H1 (cell line): ENCODE measurements around the gene TPST2. TPM values are rescaled to one million over a fixed set of nuclear protein-coding genes. Genes with fewer than 3 reads are reported as not detected.

Experiments used
- CTCF ChIA-PET: fragments of 300-600 bp; sonication (Branson Sonifier 250); formaldehyde crosslinking; loops from one replicate; lab custom pipeline; 2021; ENCODE audit not compliant: partially characterized antibody; lab: Charles Lee
- POLR2A ChIA-PET: fragments of 300-600 bp; sonication (Branson Sonifier 250); formaldehyde crosslinking; loops from one replicate; lab custom pipeline; 2021; ENCODE audit warnings: inconsistent platforms; ENCODE audit not compliant: partially characterized antibody; lab: Charles Lee
- DNase-seq, 2 experiments: peaks; one replicate each; pipeline versions ENCODE4 v3.0.0 to v3.0.0-alpha.2; 2010 to 2022; ENCODE audit warnings: low spot score in 2 of 2, low read depth in 1 of 2, mixed read lengths in 1 of 2
- FAIRE-seq: peaks from 2 replicates; lab custom pipeline; 2011; peaks lifted over from hg19 to GRCh38; lab: Jason Lieb, UNC
- H2AFZ ChIP-seq: 2 replicates; pipeline ENCODE4 v1.8.1; 2012; ENCODE audit warnings: low read length, inconsistent platforms
- H2AK5ac ChIP-seq: 2 replicates; pipeline ENCODE4 v1.6.1; 2013; ENCODE audit warnings: low read depth, low read length
- H2BK120ac ChIP-seq: replicated peaks from 2 replicates; pipeline ENCODE3; 2013; ENCODE audit warnings: low read depth, low read length, inconsistent platforms
- H2BK12ac ChIP-seq: 2 replicates; pipeline ENCODE4 v1.6.1; 2013; ENCODE audit warnings: low read depth, low read length
- H2BK15ac ChIP-seq: 2 replicates; pipeline ENCODE4 v1.6.1; 2013; ENCODE audit warnings: low read length
- H2BK20ac ChIP-seq: 2 replicates; pipeline ENCODE4 v1.6.1; 2013; ENCODE audit warnings: low read length
- H2BK5ac ChIP-seq: 2 replicates; pipeline ENCODE4 v1.6.1; 2013; ENCODE audit warnings: low read depth, low read length
- H3K14ac ChIP-seq: 2 replicates; pipeline ENCODE4 v1.6.1; 2013; ENCODE audit warnings: inconsistent platforms; ENCODE audit not compliant: insufficient read length
- H3K18ac ChIP-seq: 2 replicates; pipeline ENCODE4 v1.6.1; 2013; ENCODE audit warnings: low read length; ENCODE audit errors: extremely low read depth
- H3K23ac ChIP-seq: 2 replicates; pipeline ENCODE4 v1.6.1; 2013; ENCODE audit warnings: inconsistent platforms; ENCODE audit not compliant: insufficient read length
- H3K23me2 ChIP-seq: 2 replicates; pipeline ENCODE4 v1.6.1; 2013; ENCODE audit warnings: low read depth, low read length
- H3K27ac ChIP-seq: 2 replicates; pipeline ENCODE4 v1.6.1; 2011; ENCODE audit warnings: low read depth, low read length, inconsistent platforms
- H3K27me3 ChIP-seq, 4 experiments: replicated peaks in 1 of 4; 1 replicate in 1 of 4; 2 replicates in 3 of 4; pipeline versions ENCODE4 v1.6.1 to v1.8.1; 2011 to 2013; ENCODE audit warnings: low read length in 3 of 4, mild to moderate bottlenecking in 3 of 4, inconsistent platforms in 2 of 4, mixed read lengths in 2 of 4, moderate library complexity in 1 of 4; ENCODE audit not compliant: control insufficient read depth in 3 of 4, insufficient read depth in 3 of 4; ENCODE audit errors: extremely low read depth in 1 of 4
- H3K36me3 ChIP-seq, 4 experiments: 2 replicates each; pipeline versions ENCODE4 v1.6.1 to v1.8.1; 2011 to 2013; ENCODE audit warnings: mild to moderate bottlenecking in 4 of 4, low read length in 3 of 4, moderate library complexity in 2 of 4, control low read depth in 1 of 4, inconsistent platforms in 1 of 4; ENCODE audit not compliant: insufficient read depth in 4 of 4, control insufficient read depth in 2 of 4
- H3K4ac ChIP-seq: replicated peaks from 2 replicates; pipeline ENCODE3; 2013; ENCODE audit warnings: low read length, low read depth, mixed read lengths, inconsistent platforms; ENCODE audit not compliant: insufficient read length
- H3K4me1 ChIP-seq, 4 experiments: replicated peaks in 1 of 4; 1 replicate in 1 of 4; 2 replicates in 3 of 4; pipeline versions ENCODE4 v1.6.1 to v1.8.1; 2011 to 2013; ENCODE audit warnings: low read length in 3 of 4, inconsistent platforms in 2 of 4, mixed read lengths in 1 of 4; ENCODE audit not compliant: insufficient read depth in 4 of 4, control insufficient read depth in 3 of 4
- H3K4me2 ChIP-seq, 2 experiments: 2 replicates each; pipeline versions ENCODE4 v1.6.1 to v1.8.1; 2011 to 2013; ENCODE audit warnings: low read depth in 2 of 2, low read length in 2 of 2, control low read depth in 1 of 2, inconsistent platforms in 1 of 2, mild to moderate bottlenecking in 1 of 2; ENCODE audit not compliant: insufficient read depth in 1 of 2
- H3K4me3 ChIP-seq, 4 experiments: fragments of 200-600, 300-600 bp in 1 of 4; sonication (generic), shearing (Covaris generic), sonication (Bioruptor Twin) in 1 of 4; 2 replicates each; pipeline versions ENCODE4 v1.5.1 to v1.8.1; 2011 to 2016; ENCODE audit warnings: low read length in 4 of 4, low read depth in 3 of 4, control low read depth in 2 of 4, inconsistent platforms in 2 of 4, mild to moderate bottlenecking in 2 of 4, mixed read lengths in 1 of 4, moderate library complexity in 1 of 4; ENCODE audit not compliant: insufficient read depth in 2 of 4; ENCODE audit errors: extremely low read depth in 1 of 4
- H3K56ac ChIP-seq: replicated peaks from 2 replicates; pipeline ENCODE3; 2013; ENCODE audit warnings: low read depth, mild to moderate bottlenecking, mixed read lengths, low read length, inconsistent platforms; ENCODE audit not compliant: insufficient read length
- H3K79me1 ChIP-seq: 2 replicates; pipeline ENCODE4 v1.6.1; 2013; ENCODE audit warnings: low read depth, low read length, control low read depth
- H3K79me2 ChIP-seq, 2 experiments: 2 replicates each; pipeline versions ENCODE4 v1.6.1 to v1.8.1; 2012 to 2013; ENCODE audit warnings: low read length in 2 of 2, mild to moderate bottlenecking in 2 of 2, inconsistent platforms in 1 of 2; ENCODE audit not compliant: insufficient read depth in 2 of 2, control insufficient read depth in 1 of 2
- H3K9ac ChIP-seq, 4 experiments: replicated peaks in 1 of 4; 1 replicate in 1 of 4; 2 replicates in 3 of 4; pipeline versions ENCODE4 v1.6.1 to v1.8.1; 2011 to 2013; ENCODE audit warnings: low read depth in 3 of 4, low read length in 3 of 4, control low read depth in 2 of 4, mild to moderate bottlenecking in 2 of 4, moderate library complexity in 2 of 4, inconsistent platforms in 1 of 4; ENCODE audit errors: extremely low read depth in 1 of 4
- H3K9me3 ChIP-seq, 2 experiments: 2 replicates each; pipeline versions ENCODE4 v1.6.1 to v1.8.1; 2012 to 2013; ENCODE audit warnings: mild to moderate bottlenecking in 2 of 2, moderate library complexity in 2 of 2, control low read depth in 1 of 2, inconsistent platforms in 1 of 2, low read depth in 1 of 2, low read length in 1 of 2, mixed read lengths in 1 of 2; ENCODE audit not compliant: insufficient read depth in 2 of 2
- H4K20me1 ChIP-seq, 2 experiments: replicated peaks in 1 of 2; 2 replicates each; pipeline versions ENCODE3 to v1.8.1; 2011 to 2013; ENCODE audit warnings: inconsistent platforms in 2 of 2, low read length in 2 of 2, mild to moderate bottlenecking in 1 of 2; ENCODE audit not compliant: insufficient read depth in 2 of 2, control insufficient read depth in 1 of 2
- H4K5ac ChIP-seq: 2 replicates; pipeline ENCODE4 v1.6.1; 2013; ENCODE audit warnings: low read length, low read depth, mixed read lengths, inconsistent platforms; ENCODE audit not compliant: insufficient read length
- H4K8ac ChIP-seq: 2 replicates; pipeline ENCODE4 v1.8.0; 2013; ENCODE audit warnings: mild to moderate bottlenecking, moderate library complexity, low read length, inconsistent platforms; ENCODE audit not compliant: insufficient read depth; ENCODE audit errors: extremely low read depth
- H4K91ac ChIP-seq: replicated peaks from 2 replicates; pipeline ENCODE3; 2013; ENCODE audit warnings: low read length, mixed read lengths, inconsistent platforms; ENCODE audit not compliant: insufficient read length
- CREB1 ChIP-seq: IDR thresholded peaks from 2 replicates; pipeline ENCODE4 v1.6.1; 2012; ENCODE audit warnings: inconsistent platforms
- E2F6 ChIP-seq: IDR thresholded peaks from 2 replicates; pipeline ENCODE4 v1.6.1; 2012; ENCODE audit warnings: inconsistent platforms
- WGBS, 2 experiments: shearing (Covaris generic) in 1 of 2; methylation state at CpG; one replicate each; pipeline versions ENCODE4 v1.1.6 to v1.1.7; 2013 to 2015; ENCODE audit warnings: low lambda C conversion rate in 2 of 2, mixed read lengths in 2 of 2, inconsistent platforms in 1 of 2, low coverage in 1 of 2, missing lambda C conversion rate in 1 of 2; ENCODE audit not compliant: insufficient replicate concordance in 2 of 2, insufficient coverage in 1 of 2, insufficient read length in 1 of 2; ENCODE audit errors: extremely low coverage in 1 of 2, missing lambda C conversion rate in 1 of 2; 5-methylcytosine and 5-hydroxymethylcytosine counted together
- polyA plus RNA-seq, 7 experiments: library from polyadenylated mRNA; depleted of rRNA in 3 of 7; stranded (reverse) in 5 of 7; unstranded in 2 of 7; fragments of >200 nt in 5 of 7; fragments of 200-250 nt in 2 of 7; gene quantifications; 1 replicate in 5 of 7; 2 replicates in 1 of 7; 4 replicates in 1 of 7; pipeline versions ENCODE4 v1.2.1 to v1.2.3, GENCODE V29; 2011 to 2013; ENCODE audit warnings: missing spikeins in 2 of 7, mixed read lengths in 2 of 7
- total RNA-seq: library from RNA; stranded (reverse); fragmentation: NEBNext Ultra II Directional; extraction: Animal tissue kit (Norgen Biotek cat#: 25700); gene quantifications from 2 replicates; pipeline ENCODE4 v1.2.1, GENCODE V29; 2021

The TPST2 gene
- total and polyA plus RNA-seq, 2 of the 8 experiments (the other 6 are each of a cell fraction or from before 2014, with no cell fraction given): 58.8 to 143 TPM

- peak overlapping the region in 1 of 2 experiments; percentile 89; a peak in 2 of 4 replicates for H3K4me2 ChIP-seq
- H3K27me3 ChIP-seq: peaks cover 5 to 31% (median 26%) of the 10 kb centered on the region in 4 experiments
- no peak overlapping the region for H3K56ac ChIP-seq
- H2BK12ac ChIP-seq: peak overlapping the region; percentile 56; the same call in 1 of the 2 replicates
- H4K8ac ChIP-seq: no peak overlapping the region
- TF ChIP-seq E2F6 (no peak), CREB1 (no peak)
- TF ChIP-seq, all 59 proteins: peak for 0
- Histone ChIP-seq H3K79me1 (no peaks in the 10 kb centered on the region; the same call in 1 of the 2 replicates), H3K14ac (no peak overlapping the region), H3K18ac (no peak overlapping the region), H3K4ac (no peak overlapping the region), H4K91ac (peak overlapping the region; percentile 5), H3K79me2 (no peaks in the 10 kb centered on the region), H3K9ac (no peak overlapping the region), H3K4me3 (no peak overlapping the region), H4K20me1 (no peaks in the 10 kb centered on the region), H3K9me3 (no peaks in the 10 kb centered on the region), H3K23ac (no peak overlapping the region), H3K23me2 (peaks cover 5% of the 10 kb centered on the region; the same call in 1 of the 2 replicates), H2AFZ (no peak overlapping the region), H2BK20ac (peak overlapping the region; percentile 15; the same call in 1 of the 2 replicates), H2BK5ac (peak overlapping the region; percentile 41; the same call in 1 of the 2 replicates), H3K27ac (no peak overlapping the region), H3K36me3 (no peaks in the 10 kb centered on the region), H2BK120ac (no peak overlapping the region), H2AK5ac (peak overlapping the region; percentile 7), H2BK15ac (0 out of 2 replicates have a peak overlapping the region, but pooled peaks have one; percentile 9), H4K5ac (no peak overlapping the region), H3K4me1 (peaks cover 22 to 39% (median 26%) of the 10 kb centered on the region in 4 experiments)
- FAIRE-seq (no peak), DNase-seq (no peak)
- CTCF ChIA-PET: interaction anchor here (0.8 to 1.6 kb wide), 5 partner anchors 12 to 61 kb away, joined by 3 to 4 read pairs (median 3); no protein-coding TSS in a partner anchor
- POLR2A ChIA-PET: interaction anchor here (0.8 to 1.3 kb wide), 5 partner anchors 11 to 54 kb away, joined by 3 to 6 read pairs (median 3); no protein-coding TSS in a partner anchor
- 78% methylated on average over 4 of the region's 4 CpGs; no CpG with 5 or more reads in 1 of the 2 experiments for WGBS, 2 experiments
Measured at GRCh38 chr22:26612652-26613051, 22.7 kb upstream of the TPST2 start.
